ENCODE measurements around the gene AMIGO2. TPM values are rescaled to one million over a fixed set of nuclear protein-coding genes. Genes with fewer than 3 reads are reported as not detected.

AMIGO2 gene
- total RNA-seq, 2 donors from 2014 or later, result 4.5 to 5.1 TPM

DNA sequence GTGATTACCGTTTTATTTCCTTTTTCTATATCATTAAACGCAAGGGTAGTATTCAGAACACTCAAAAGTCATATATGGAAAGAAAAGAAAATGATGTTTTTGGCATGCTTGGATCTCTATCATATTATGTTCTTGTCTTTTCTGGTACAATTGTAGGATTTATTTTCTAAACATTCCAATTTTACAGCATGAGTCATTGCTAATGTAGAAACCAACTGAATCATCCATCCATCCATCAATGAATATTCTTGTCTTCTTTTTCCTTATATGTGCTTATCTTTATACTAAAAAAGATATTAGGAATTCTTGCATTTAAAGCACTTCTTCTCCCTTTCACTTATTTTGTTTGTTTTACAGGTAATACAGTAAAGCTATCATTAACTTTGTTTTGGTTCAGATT, 20.4 kb upstream of the AMIGO2 start:
- intact Hi-C loops (cut with DNase I), result no loop called here
- ATAC-seq (no peak), DNase-seq (no peak)

DNA sequence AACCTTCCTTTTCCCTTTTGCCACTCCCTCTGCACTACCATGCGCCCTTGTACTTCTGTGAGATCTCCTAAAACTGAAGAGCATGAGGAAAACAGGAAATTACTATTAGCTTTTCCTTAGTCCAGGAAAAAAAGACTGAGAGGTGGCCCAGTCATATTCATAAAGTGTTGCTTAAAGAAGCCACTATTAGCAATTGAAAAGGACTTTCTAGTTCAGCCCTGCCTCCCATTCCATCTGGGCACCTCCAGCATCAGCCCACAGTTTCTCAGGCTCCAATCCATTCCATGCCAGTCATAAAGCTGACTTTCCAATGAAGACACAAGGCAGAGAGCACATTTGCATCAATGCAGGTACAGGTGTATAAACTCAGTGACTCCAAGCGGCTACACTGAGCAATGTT, 19.9 kb upstream of the AMIGO2 start:
- no peak for DNase-seq
- intact Hi-C loops (cut with DNase I), result no loop called here
- ATAC-seq, result no peak

DNA sequence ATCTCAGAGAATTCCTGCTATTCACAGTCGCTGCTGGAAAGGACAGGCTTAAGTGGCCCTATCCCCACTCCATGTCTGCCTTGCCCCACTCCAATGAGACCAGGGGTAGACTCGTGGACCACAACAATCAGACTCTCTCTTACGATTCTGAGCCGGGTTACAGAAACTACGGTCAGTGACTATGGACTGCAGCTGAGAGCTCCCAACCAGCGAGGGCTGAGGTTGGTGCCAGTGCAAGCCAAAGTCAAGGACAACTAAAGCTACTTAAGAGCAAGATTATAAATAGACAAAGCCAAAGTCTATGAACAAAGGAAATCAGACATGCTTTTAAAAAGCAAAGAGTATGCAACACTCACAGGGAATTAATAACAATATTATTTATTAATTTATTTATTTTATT, 18.3 kb upstream of the AMIGO2 start:
- ATAC-seq (no peak), DNase-seq (no peak)
- intact Hi-C loops (cut with DNase I), result no loop called here

DNA sequence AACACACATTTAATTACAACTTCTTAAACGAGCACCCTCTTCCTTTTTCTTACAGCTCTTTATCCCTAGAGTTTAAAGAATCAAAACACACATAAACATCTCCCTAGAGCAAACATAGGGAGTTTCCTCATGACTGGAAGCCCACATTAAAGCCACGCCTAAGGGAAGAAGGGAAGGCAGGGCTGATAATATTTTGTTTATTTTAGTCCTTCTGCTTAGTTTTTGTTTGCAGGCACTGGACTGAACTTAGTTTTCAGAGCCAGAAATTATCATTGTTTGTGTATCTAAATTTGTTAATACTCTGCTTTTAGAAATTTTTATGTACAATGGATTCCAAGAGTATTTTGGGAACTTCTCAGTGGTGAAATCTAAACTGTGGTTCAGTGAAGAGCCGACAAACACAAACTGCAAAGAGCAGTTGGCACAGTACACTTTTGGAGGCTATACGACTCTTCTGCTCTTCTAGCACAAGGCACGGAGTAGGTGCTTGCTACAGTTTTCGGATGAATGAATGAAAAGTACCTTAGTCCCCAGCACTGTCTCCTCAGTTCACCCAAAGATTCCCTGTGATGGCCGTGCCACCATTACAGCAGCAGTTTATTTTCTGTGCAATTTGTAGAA, 17.6 kb upstream of the AMIGO2 start:
- intact Hi-C loops (cut with DNase I), result no loop called here
- ATAC-seq, result peak in 1 of 2 donors; percentile 33

DNA sequence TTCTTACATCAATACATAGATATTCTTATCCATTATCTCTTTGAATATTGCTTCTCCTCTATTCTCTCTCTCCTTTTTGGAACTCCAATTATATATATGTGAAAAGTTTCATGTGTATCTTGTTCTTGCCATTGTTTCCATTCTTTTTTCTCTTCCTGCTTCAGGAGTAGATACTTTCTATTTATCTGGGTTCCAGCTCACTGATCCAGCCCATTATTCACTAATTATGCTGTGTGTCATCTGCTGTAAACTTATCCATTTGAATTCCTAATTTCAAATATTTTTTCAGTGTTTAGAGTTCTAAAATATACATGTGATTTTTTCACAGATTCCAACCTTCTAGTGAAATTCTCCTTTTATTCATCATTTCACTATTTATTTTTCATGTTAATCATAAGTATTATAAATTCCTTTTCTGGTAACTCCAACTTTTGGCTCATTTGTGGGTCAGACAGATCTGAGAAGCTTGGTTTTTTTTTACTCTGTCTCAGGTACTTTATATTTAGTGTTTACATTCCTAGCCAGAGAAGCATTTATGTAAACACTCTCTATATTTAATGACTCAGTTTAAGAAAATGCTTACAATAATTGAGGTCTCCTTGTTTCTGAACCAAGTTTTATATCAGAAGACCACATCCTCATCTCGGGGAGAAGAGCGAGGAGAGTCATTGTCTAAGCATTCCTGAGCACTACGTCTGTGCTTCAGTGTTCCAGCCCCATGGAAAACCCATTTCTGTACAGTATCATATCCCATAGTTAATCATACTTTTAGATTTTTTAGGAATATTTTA, 15.9 kb upstream of the AMIGO2 start:
- no peak for DNase-seq
- intact Hi-C loops (cut with DNase I), result no loop called here
- no peak for ATAC-seq

More for the DNA sequence above, 17.6 kb upstream of the AMIGO2 start:
- DNase-seq, result no peak

DNA sequence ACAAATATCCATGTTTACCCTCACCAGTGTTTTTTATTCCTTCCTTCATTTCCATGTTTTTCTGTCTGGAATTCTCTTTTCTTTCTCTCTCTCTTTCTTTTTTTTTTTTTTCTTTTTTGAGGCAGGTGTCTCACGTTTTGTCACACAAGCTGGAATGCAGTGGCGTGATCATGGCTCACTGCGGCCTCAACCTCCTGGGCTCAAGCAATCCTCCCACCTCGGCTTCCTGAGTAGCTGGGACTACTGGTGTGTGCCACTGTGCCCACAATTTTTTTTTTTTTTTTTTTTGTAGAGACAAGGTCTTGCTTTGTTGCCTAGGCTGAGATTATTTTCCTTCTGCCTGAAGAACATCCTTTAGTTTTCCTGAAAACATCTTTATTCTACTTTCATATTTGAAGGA, 15.0 kb upstream of the AMIGO2 start:
- DNase-seq, result no peak
- intact Hi-C loops (cut with DNase I), result no loop called here
- ATAC-seq, result no peak

DNA sequence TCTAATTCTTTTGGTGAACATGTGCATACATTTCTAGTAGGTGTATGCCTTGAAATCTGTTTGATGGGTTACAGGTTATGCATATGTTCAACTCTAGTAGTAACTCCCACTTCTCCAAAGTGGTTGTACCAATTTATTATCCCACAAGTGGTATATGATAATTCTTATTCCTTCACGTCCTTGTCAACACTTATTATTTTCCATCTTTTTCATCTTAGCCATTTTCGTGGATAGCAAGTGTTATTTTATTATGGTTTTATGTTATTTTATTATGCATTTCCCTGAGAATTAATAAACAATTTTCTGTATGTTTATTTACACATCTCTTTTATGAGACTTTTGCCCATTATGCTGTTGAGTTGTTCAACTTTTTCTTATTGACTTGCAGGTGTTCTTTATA, 11.2 kb upstream of the AMIGO2 start:
- intact Hi-C loops (cut with DNase I), result no loop called here
- DNase-seq (no peak), ATAC-seq (no peak)

DNA sequence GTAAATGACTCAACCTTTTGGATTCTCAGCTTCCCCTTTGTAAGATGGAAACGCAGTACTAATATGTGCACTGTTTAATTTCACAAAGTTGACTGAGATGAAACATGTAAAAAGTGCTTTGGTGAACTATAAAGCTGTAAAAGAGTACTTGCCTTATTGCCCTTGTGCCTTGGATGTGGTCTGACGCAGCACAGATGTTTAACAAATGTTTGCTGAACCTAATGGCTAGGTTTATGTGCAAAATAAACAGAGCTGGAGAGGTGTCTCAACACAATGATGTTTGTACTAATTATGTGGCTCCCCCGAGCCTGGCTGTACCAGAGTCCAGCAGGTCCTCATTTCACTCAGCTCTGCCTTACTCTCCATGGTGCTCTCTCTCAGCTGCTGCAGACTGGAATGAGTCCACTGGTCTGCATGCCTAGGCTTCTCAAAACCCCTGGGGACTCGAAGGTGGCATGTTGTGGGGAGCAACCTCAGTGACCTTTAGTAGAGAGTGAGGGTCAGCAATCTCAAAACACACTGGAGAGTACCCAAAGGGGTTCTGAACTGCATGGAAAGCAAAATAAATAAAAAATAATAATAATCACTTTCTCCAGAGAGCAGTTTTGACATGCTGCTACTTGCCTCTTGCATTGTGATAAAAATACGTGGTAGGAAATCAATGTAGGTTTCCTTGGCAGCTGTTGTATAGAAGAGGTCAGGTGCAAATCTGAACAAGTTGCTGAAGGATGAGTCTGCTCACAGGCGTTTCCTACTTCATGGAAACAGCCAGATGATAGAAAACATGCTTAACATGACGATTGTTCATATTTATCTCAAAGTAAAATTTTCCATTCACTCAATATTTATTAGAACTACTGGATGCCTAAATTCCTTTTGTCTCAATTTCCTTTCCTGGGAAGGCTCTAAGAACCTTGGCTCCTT, 8.5 kb upstream of the AMIGO2 start:
- ATAC-seq, result peak in 1 of 2 donors; percentile 57
- DNase-seq, result no peak
- intact Hi-C loops (cut with DNase I), result no loop called here

DNA sequence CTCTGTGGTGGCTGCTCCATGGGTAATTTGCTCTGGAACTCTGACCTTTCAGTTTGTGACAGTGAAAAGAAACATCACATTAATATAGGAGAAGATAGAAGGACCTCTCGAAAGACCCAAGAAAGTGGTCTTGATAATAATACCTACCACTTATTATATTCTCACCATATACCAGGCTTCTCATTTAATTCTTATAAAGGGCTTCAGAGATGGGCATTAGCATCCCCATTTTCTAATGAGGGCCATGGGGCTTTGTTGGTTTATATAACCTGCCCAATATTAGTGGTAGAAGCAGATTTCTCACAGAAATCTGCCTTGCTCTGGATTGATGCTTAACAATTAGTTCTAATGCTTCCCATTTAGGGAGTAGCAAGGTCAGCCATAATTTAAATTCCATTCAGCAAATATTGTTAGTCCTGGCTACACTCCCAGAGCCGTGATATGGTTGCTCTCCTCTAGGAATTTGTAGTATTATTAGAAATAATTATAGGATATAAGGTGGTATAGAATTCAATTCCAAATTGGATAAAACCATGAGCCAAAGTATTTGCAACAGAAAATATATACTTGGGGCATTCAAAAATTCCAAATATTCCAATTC, 7.4 kb upstream of the AMIGO2 start:
- DNase-seq, result no peak
- peak in 1 of 2 donors; percentile 30 for ATAC-seq
- intact Hi-C loops (cut with DNase I), result no loop called here

DNA sequence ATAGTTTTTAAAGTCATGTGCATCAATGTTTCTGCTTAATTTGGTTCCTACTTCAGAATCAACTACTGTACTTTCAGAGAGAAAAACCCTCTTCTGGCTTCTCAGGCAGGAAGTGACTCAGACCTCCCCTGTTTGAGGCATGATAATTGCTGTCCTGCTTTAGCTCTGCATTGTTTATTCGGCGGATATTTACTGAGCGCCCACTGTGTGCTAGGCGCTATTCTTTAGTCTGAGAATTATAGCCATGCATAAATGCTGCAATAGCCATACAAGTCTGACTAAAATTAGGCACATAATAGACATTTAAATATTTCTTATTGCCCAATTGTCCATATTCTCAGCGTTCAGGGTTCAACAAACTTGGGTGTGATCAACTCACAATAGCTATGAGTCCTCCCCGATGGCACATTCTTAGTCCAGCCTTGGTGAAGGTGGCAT, 6.1 kb upstream of the AMIGO2 start:
- DNase-seq (no peak), ATAC-seq (peak; percentile 35 to 56)
- intact Hi-C loops (cut with DNase I), result no loop called here

DNA sequence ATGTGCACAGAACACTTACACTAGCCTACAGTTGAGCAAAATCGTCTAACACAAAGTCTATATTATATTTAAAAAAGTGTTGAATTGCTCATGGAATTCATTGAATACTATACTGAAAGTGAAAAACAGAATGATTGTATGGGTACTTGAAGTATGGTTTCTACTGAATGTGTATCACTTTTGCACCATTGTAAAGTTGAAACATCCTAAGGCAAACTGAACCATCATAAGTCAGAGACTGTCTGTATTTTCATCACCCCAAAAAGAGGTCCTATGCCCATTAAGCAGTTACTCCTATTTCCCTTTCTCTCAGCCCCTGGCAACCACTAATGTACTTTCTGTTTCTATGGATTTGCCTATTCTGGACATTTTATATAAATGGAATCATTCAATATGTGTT, 4.4 kb upstream of the AMIGO2 start:
- DNase-seq (no peak), ATAC-seq (no peak)
- intact Hi-C loops (cut with DNase I), result loop anchor here in 1 of 2 donors (5.0 kb wide), 1 partner anchor 313 kb away; no protein-coding TSS in a partner anchor

DNA sequence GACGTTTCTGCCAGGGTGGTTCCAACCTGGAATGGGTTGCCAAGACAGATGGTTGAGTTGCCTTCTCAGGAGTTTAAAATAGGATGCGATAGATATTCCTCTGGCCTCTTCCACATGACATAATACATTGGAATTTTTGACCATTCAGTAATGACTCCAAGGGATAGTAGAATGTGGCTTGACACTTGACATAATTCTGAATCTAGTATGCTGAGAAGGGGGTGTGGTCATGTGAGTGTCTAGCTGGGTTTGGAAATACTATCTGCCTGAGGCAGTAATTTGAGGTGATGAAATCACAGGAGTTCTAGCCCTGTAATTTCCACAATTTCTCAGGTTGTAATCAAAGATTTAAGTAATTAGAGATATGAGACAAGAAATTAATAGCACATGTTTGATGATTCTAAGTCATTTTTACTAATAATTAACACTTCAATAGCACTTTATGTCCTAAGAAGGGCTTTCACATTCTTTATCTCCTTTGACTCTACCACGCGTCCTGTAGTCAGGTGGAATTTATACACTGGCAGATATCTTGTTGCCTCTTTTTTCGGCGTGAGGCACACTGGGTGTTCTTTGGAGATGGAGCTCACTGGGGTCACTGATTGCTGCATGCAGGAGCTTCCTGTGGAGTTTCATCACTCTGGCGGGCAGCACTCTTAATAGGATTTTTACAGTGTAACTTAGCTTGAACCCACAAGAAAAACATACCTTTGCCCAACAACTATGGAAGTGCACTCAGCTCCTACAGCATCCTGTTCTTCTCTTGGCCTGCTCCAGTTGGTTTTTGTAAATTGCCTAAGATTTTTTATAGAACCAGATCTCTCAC, 3.2 kb upstream of the AMIGO2 start:
- DNase-seq (no peak), ATAC-seq (peak; percentile 27 to 32)
- intact Hi-C loops (cut with DNase I), result loop anchor here in 1 of 2 donors (5.0 kb wide), 1 partner anchor 314 kb away; no protein-coding TSS in a partner anchor

DNA sequence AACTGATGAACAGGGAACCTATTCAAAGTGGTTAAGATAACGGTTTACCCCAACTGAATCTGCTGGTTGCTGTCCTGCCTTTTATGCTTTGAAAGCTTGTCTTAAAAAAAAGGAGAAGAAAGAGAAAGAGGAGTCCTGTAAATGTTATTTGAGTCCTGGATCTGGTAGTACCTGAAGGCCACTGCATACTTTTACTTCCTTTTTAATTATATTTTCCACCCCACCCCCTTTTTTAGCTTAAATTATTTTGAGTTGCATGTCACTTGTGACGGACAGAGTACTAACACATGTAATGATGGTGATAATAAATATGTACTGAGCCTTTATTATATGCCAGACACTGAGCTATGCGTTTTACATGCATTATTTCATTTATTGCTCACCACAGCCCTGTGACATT, 2.5 kb upstream of the AMIGO2 start:
- intact Hi-C loops (cut with DNase I), result loop anchor here in 1 of 2 donors (5.0 kb wide), 1 partner anchor 315 kb away; no protein-coding TSS in a partner anchor
- ATAC-seq, result no peak
- no peak for DNase-seq

DNA sequence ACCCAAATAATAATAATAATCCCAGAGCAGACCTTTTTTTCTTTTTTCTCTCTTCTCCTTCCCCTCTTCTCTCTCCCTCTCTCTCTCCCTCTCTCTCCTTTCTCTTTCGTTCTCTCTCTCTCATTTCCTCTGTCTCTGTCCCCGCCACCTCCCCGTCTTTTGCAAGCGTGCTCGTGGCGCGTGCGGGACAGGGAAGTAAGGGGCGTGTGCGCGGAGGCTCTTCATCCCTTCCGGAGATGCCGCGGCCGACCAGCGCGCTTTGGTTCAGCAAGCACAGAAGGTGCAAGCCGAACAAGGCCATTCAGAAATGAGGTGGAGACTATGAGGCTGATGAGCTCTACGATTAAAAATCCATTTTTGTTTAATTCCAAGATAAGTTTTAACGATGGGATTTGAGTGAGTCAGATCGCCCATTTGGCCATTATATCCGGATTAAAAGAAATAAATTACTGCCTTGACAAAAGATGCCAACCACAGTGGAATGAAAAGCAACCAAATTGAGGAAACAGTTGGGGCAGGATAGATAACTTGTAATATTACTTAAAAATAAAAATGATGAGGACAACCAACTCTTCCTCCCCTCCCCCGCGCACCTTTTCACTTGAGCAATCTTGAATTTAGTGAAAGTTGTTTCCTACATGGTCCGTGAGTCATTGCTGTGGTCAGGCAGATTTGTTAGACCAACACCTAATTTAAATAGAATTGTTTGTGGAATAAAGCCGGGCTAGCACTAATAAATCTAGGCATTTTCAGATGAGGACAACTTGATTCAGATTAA, 1.2 kb upstream of the AMIGO2 start:
- intact Hi-C loops (cut with DNase I), result loop anchor here in 1 of 2 donors (5.0 kb wide), 1 partner anchor 316 kb away; no protein-coding TSS in a partner anchor
- ATAC-seq, result peak; percentile 32 to 56
- peak; percentile 74 for DNase-seq

DNA sequence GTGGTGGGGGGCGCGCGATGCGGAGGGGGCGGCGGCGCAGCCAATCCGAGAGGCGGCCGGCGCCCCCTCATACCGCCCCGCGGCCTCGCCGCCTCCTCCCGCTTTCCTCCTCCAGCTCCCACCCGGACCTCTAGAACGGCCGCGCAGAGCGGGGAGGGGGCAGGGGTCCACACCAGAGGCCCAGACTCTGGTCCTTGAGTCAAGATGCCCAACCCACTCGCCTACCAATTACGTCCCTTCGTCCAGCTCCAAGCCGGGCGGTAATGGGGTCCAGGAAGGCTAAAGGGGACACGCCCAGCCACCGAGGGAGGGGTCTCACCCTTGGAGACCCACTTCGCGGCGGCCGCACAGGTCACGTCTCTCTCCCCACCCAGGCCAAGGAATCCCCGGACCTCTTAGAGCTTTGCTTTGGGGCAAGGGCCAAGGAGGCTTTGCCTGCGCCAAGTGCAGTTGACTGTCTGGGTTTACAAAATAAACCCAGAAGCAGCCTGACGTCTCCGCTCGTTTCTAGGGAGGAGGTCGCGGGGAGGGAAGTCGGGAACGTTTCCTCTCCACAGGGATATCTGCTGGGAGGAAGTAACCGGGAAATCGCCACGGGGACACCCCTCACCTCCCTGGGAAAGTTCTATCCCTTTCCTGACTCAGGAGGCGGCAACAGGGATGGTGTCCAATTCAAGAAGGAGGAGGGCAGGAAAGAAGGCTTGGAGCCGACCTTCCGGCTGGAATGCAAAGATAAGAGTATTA, 394 bp upstream of the AMIGO2 start:
- ATAC-seq (peak; percentile 64 to 66), DNase-seq (peak; percentile 81)
- intact Hi-C loops (cut with DNase I), result loop anchor here in 1 of 2 donors (5.0 kb wide), 2 partner anchors 227 to 317 kb away; no protein-coding TSS in a partner anchor

DNA sequence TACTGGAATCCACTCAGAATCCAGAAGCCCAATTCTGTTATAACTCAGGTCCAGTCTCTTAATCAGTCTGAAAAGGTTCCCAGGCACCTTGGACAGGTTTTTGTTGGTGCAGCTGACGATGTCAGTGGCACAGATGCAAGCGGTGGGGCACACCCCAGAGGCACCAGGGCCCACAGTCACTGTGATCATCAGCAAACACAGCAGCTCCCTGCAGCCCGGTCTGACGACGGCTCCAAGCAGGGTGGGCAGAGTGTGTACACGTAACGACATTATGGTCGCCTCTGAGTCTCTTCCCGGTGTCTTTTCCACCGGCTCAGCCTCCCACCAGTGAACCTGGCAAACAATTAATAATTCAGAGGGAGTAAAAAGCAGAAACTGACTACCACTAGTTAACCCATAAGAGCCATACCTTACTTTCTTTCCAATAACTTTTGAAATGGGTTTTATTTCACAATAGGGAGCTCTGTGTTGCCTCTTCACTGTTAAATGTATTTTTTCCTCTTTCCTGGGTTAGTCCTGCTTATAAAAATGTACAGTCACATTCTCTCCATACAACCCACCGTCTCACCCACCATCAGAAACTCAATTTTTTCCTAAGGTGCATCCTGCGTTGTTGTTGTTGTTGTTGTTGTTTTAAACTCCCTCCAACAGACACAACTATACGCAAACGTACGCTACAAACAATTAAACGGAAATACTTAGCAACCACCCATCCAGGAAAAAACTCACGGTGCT, 859 bp downstream of the AMIGO2 start:
- DNase-seq, result peak; percentile 41
- intact Hi-C loops (cut with DNase I), result loop anchor here in 1 of 2 donors (5.0 kb wide), 1 partner anchor 228 kb away; no protein-coding TSS in a partner anchor
- ATAC-seq, result peak in 1 of 2 donors; percentile 35

Data from left cardiac atrium (tissue), 4 donors.